ENCODE data around the gene CLK2. TPM values are rescaled to one million over a fixed set of nuclear protein-coding genes. Genes with fewer than 3 reads are reported as not detected.

The CLK2 gene
- total RNA-seq, 1 experiment from 2014 or later = 72.6 TPM

GRCh38 chr1:155223047-155223446, 50.3 kb downstream of the CLK2 start:
- BruUV-seq (replicated peaks) = no TSS peak
- TF ChIP-seq EZH2phosphoT487 (IDR thresholded peaks at IDR 0.05; ENCODE audit: borderline replicate concordance) = no peak
- no peak for TF ChIP-seq REST (IDR thresholded peaks at IDR 0.05; ENCODE audit: low read depth)
- TF ChIP-seq CTCF (IDR thresholded peaks at IDR 0.05 in 2 of 3, conservative IDR thresholded peaks at IDR 0.05 in 1 of 3; ENCODE audit: borderline replicate concordance in 1 of 3, insufficient read depth in 1 of 3, low read depth in 2 of 3, low read length in 2 of 3) = no peak
- TF ChIP-seq SRF (IDR thresholded peaks at IDR 0.05; ENCODE audit: low read depth) = no peak
- no peak for TF ChIP-seq ZFX (IDR thresholded peaks at IDR 0.05)
- TF ChIP-seq RAD21 (IDR thresholded peaks at IDR 0.05; ENCODE audit: low read depth) = no peak
- TF ChIP-seq, protein P1, sequence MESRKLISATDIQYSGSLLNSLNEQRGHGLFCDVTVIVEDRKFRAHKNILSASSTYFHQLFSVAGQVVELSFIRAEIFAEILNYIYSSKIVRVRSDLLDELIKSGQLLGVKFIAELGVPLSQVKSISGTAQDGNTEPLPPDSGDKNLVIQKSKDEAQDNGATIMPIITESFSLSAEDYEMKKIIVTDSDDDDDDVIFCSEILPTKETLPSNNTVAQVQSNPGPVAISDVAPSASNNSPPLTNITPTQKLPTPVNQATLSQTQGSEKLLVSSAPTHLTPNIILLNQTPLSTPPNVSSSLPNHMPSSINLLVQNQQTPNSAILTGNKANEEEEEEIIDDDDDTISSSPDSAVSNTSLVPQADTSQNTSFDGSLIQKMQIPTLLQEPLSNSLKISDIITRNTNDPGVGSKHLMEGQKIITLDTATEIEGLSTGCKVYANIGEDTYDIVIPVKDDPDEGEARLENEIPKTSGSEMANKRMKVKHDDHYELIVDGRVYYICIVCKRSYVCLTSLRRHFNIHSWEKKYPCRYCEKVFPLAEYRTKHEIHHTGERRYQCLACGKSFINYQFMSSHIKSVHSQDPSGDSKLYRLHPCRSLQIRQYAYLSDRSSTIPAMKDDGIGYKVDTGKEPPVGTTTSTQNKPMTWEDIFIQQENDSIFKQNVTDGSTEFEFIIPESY (IDR thresholded peaks at IDR 0.05; ENCODE audit: extremely low read depth, insufficient replicate concordance, low read length) = no peak
- TF ChIP-seq, protein P2, sequence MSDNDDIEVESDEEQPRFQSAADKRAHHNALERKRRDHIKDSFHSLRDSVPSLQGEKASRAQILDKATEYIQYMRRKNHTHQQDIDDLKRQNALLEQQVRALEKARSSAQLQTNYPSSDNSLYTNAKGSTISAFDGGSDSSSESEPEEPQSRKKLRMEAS (IDR thresholded peaks at IDR 0.05) = no peak
- no peak for TF ChIP-seq POLR2A (IDR thresholded peaks at IDR 0.05; ENCODE audit: borderline replicate concordance, extremely low read depth, insufficient read depth, insufficient read length)
- TF ChIP-seq TCF7L2 (IDR thresholded peaks at IDR 0.05; ENCODE audit: borderline replicate concordance, extremely low read depth, insufficient read depth, insufficient read length) = no peak
- no peak for TF ChIP-seq JUND (IDR thresholded peaks at IDR 0.05)
- TF ChIP-seq SP1 (IDR thresholded peaks at IDR 0.05; ENCODE audit: low read depth) = no peak
- TF ChIP-seq CEBPB (IDR thresholded peaks at IDR 0.05; ENCODE audit: low read depth) = no peak
- no peak for TF ChIP-seq POLR2AphosphoS5 (IDR thresholded peaks at IDR 0.05; ENCODE audit: low read depth, low read length)
- TF ChIP-seq SIN3A (IDR thresholded peaks at IDR 0.05; ENCODE audit: low read depth) = no peak
- TF ChIP-seq FOSL1 (IDR thresholded peaks at IDR 0.05; ENCODE audit: low read depth) = no peak
- TF ChIP-seq CBX3 (IDR thresholded peaks at IDR 0.05; ENCODE audit: low read depth) = no peak
- TF ChIP-seq EGR1 (IDR thresholded peaks at IDR 0.05; ENCODE audit: low read depth) = no peak
- DNase-seq (ENCODE audit: low read depth, low spot score) (no peak), ATAC-seq (no peak)
- no peaks in the 10 kb centered on the region for H3K9me3 ChIP-seq (ENCODE audit: control insufficient read depth in 1 of 2, insufficient read depth in 1 of 2, low read depth in 1 of 2, low read length in 2 of 2)
- H3K9me2 ChIP-seq (ENCODE audit: insufficient read depth) = no peaks in the 10 kb centered on the region
- peaks cover 20 to 57% of the 10 kb centered on the region in 2 experiments for H3K4me1 ChIP-seq (ENCODE audit: control insufficient read depth in 1 of 2, insufficient read depth in 2 of 2, low read length in 2 of 2)
- H3K27me3 ChIP-seq (ENCODE audit: insufficient read depth, low read length) = no peaks in the 10 kb centered on the region
- intact Hi-C loops (cut with micrococcal nuclease) = no loop called here
- no peak overlapping the region for H2AFZ ChIP-seq (ENCODE audit: low read depth, low read length, poor library complexity, severe bottlenecking)
- no peak overlapping the region for H3K27ac ChIP-seq (ENCODE audit: low read depth, low read length)
- ChIA-PET CTCF (interaction anchor here (2.8 kb wide), 1 partner anchor 30 kb away, joined by 7 read pairs; no protein-coding TSS in a partner anchor), POLR2A (no interaction called here), RAD21 (ENCODE audit: low non-redundant PET in 1 of 2, low total read pairs in 2 of 2, uncharacterized antibody in 2 of 2, unreplicated experiment in 2 of 2) (no interaction called here)
- H3K79me2 ChIP-seq (ENCODE audit: insufficient read depth, low read length) = peaks cover 11% of the 10 kb centered on the region
- no peak overlapping the region for H3K4me3 ChIP-seq (replicated peaks in 1 of 2; ENCODE audit: low read depth in 1 of 2, low read length in 2 of 2)
- no peak overlapping the region for H3K4me2 ChIP-seq (ENCODE audit: low read length)
- H4K20me1 ChIP-seq (ENCODE audit: insufficient read depth) = no peaks in the 10 kb centered on the region
- H3K36me3 ChIP-seq (ENCODE audit: control insufficient read depth in 1 of 2, insufficient read depth in 2 of 2, low read length in 2 of 2) = no peaks in the 10 kb centered on the region
- no peak overlapping the region for H3K9ac ChIP-seq (ENCODE audit: low read length)
